ENCODE measurements around the gene OXT. TPM values are rescaled to one million over a fixed set of nuclear protein-coding genes. Genes with fewer than 3 reads are reported as not detected.

Gene OXT
- total and polyA plus RNA-seq, 2 of the 8 experiments (the other 6 are each of a cell fraction or from before 2014, with no cell fraction given): not detected

- TF ChIP-seq SIN3A (conservative IDR thresholded peaks at IDR 0.05 in 1 of 2, IDR thresholded peaks at IDR 0.05 in 1 of 2; ENCODE audit: low read depth in 1 of 2, low read length in 2 of 2) (0 out of 4 replicates have a peak, but pooled peaks of 1 of the 2 experiments have one; percentile 35), SIX5 (IDR thresholded peaks at IDR 0.05; ENCODE audit: low read depth, low read length) (no peak), TCF12 (IDR thresholded peaks at IDR 0.05; ENCODE audit: low read depth, low read length) (no peak), YY1 (IDR thresholded peaks at IDR 0.05; ENCODE audit: low read depth, low read length) (no peak), CBX5 (IDR thresholded peaks at IDR 0.05; ENCODE audit: low read depth, low read length) (no peak), ASH2L (IDR thresholded peaks at IDR 0.05; ENCODE audit: low read length) (peak; percentile 29), BCL11A (IDR thresholded peaks at IDR 0.05; ENCODE audit: low read depth in 2 of 2, low read length in 2 of 2) (no peak), SP2 (IDR thresholded peaks at IDR 0.05; ENCODE audit: low read length) (no peak), MAFK (IDR thresholded peaks at IDR 0.05; ENCODE audit: low read depth, low read length) (no peak), KDM4A (IDR thresholded peaks at IDR 0.05; ENCODE audit: low read depth, low read length, severe bottlenecking) (peak; percentile 66), EZH2 (IDR thresholded peaks at IDR 0.05; ENCODE audit: low read depth, low read length, severe bottlenecking) (peak; percentile 33), SUZ12 (IDR thresholded peaks at IDR 0.05; ENCODE audit: low read length) (peak; percentile 63; the same call in 1 of the 2 replicates), SP1 (IDR thresholded peaks at IDR 0.05; ENCODE audit: low read depth, low read length) (no peak), CREB1 (IDR thresholded peaks at IDR 0.05) (0 out of 2 replicates have a peak, but pooled peaks have one; percentile 23), JUND (IDR thresholded peaks at IDR 0.05; ENCODE audit: low read length) (no peak), FOSL1 (IDR thresholded peaks at IDR 0.05; ENCODE audit: insufficient read depth, low read depth, low read length) (no peak), RAD21 (IDR thresholded peaks at IDR 0.05 in 1 of 2, conservative IDR thresholded peaks at IDR 0.05 in 1 of 2; ENCODE audit: low read depth in 2 of 2, low read length in 2 of 2) (no peak), POLR2AphosphoS5 (IDR thresholded peaks at IDR 0.05; ENCODE audit: low read depth, low read length) (no peak), POU5F1 (IDR thresholded peaks at IDR 0.05; ENCODE audit: low read depth, low read length) (no peak), RNF2 (IDR thresholded peaks at IDR 0.05; ENCODE audit: borderline replicate concordance, low read depth, low read length, missing control alignments, poor library complexity, severe bottlenecking) (no peak), EP300 (IDR thresholded peaks at IDR 0.05; ENCODE audit: borderline replicate concordance in 1 of 2, low read depth in 2 of 2, low read length in 2 of 2) (no peak), NRF1 (IDR thresholded peaks at IDR 0.05; ENCODE audit: low read depth, low read length) (no peak), JUN (IDR thresholded peaks at IDR 0.05; ENCODE audit: low read depth, low read length) (no peak)
- TF ChIP-seq, protein P1, sequence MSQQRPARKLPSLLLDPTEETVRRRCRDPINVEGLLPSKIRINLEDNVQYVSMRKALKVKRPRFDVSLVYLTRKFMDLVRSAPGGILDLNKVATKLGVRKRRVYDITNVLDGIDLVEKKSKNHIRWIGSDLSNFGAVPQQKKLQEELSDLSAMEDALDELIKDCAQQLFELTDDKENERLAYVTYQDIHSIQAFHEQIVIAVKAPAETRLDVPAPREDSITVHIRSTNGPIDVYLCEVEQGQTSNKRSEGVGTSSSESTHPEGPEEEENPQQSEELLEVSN (IDR thresholded peaks at IDR 0.05): peak; percentile 50
These were observed 21.4 kb downstream of the OXT start (continued) for GRCh38 chr20:3092611-3093379.

Measured in H1 (cell line).